H1 (cell line): ENCODE measurements around the gene GFOD1. TPM values are rescaled to one million over a fixed set of nuclear protein-coding genes. Genes with fewer than 3 reads are reported as not detected.

Source experiments
- ATF2 ChIP-seq: IDR thresholded peaks from 2 replicates; pipeline ENCODE4 v1.6.1; 2012; ENCODE audit warnings: low read length, inconsistent platforms
- BRCA1 ChIP-seq: IDR thresholded peaks from 2 replicates; pipeline ENCODE4 v1.6.1; 2012; ENCODE audit warnings: low read depth, low read length, improper control_type of control experiment
- EZH2 ChIP-seq: fragments of 200-600 bp; sonication (generic); IDR thresholded peaks from 2 replicates; pipeline ENCODE4 v1.7.1; 2012; ENCODE audit warnings: low read depth, mild to moderate bottlenecking, moderate library complexity, low read length, inconsistent platforms; ENCODE audit not compliant: severe bottlenecking
- NRF1 ChIP-seq: IDR thresholded peaks from 2 replicates; pipeline ENCODE4 v1.6.1; 2011; ENCODE audit warnings: mild to moderate bottlenecking, low read depth, low read length, improper control_type of control experiment
- RAD21 ChIP-seq, 2 experiments: IDR thresholded peaks in 1 of 2; conservative IDR thresholded peaks in 1 of 2; 2 replicates each; pipeline ENCODE4 v1.6.1; 2011; ENCODE audit warnings: low read depth in 2 of 2, low read length in 2 of 2, improper control_type of control experiment in 1 of 2, inconsistent platforms in 1 of 2, mild to moderate bottlenecking in 1 of 2, moderate library complexity in 1 of 2
- SP4 ChIP-seq: IDR thresholded peaks from 2 replicates; pipeline ENCODE4 v1.6.1; 2012; ENCODE audit warnings: low read length, inconsistent platforms
- TEAD4 ChIP-seq: IDR thresholded peaks from 2 replicates; pipeline ENCODE4 v1.6.1; 2012; ENCODE audit warnings: low read depth, low read length, inconsistent platforms, mixed read lengths
- polyA plus RNA-seq, 7 experiments: library from polyadenylated mRNA; depleted of rRNA in 3 of 7; stranded (reverse) in 5 of 7; unstranded in 2 of 7; fragments of >200 nt in 5 of 7; fragments of 200-250 nt in 2 of 7; gene quantifications; 1 replicate in 5 of 7; 2 replicates in 1 of 7; 4 replicates in 1 of 7; pipeline versions ENCODE4 v1.2.1 to v1.2.3, GENCODE V29; 2011 to 2013; ENCODE audit warnings: missing spikeins in 2 of 7, mixed read lengths in 2 of 7
- total RNA-seq: library from RNA; stranded (reverse); fragmentation: NEBNext Ultra II Directional; extraction: Animal tissue kit (Norgen Biotek cat#: 25700); gene quantifications from 2 replicates; pipeline ENCODE4 v1.2.1, GENCODE V29; 2021

Gene GFOD1
- total and polyA plus RNA-seq, 2 of the 8 experiments (the other 6 are each of a cell fraction or from before 2014, with no cell fraction given), result 2.5 to 8.8 TPM

- TF ChIP-seq ATF2 (no peak), BRCA1 (no peak), RAD21 (IDR thresholded peaks at IDR 0.05 in 1 of 2, conservative IDR thresholded peaks at IDR 0.05 in 1 of 2; ENCODE audit: low read depth in 2 of 2, low read length in 2 of 2) (no peak), EZH2 (no peak), TEAD4 (no peak), NRF1 (no peak), SP4 (no peak)
Observed at GRCh38 chr6:13465734-13466133, 21.7 kb downstream of the GFOD1 start (continued).
